Liver (tissue), 9 donors: ENCODE data around the gene CHRNB2. TPM values are rescaled to one million over a fixed set of nuclear protein-coding genes. Genes with fewer than 3 reads are reported as not detected.

Source experiments
- DNase-seq: peaks from one replicate; pipeline ENCODE4 v3.0.0-alpha.2; 2017; ENCODE audit warnings: low spot score
- H3K27ac ChIP-seq, 2 donors: one replicate each; pipeline ENCODE4 v1.7.0; 2013; ENCODE audit warnings: inconsistent platforms in 2 of 2, low read length in 2 of 2, control low read depth in 1 of 2, low read depth in 1 of 2, mild to moderate bottlenecking in 1 of 2
- H3K27me3 ChIP-seq, 4 donors: one replicate each; pipeline versions ENCODE4 v1.6.1 to v1.7.0; 2013; ENCODE audit warnings: low read length in 3 of 4, inconsistent platforms in 1 of 4, mild to moderate bottlenecking in 1 of 4, moderate library complexity in 1 of 4; ENCODE audit not compliant: control insufficient read depth in 4 of 4, insufficient read depth in 4 of 4
- H3K36me3 ChIP-seq, 4 donors: one replicate each; pipeline versions ENCODE4 v1.6.1 to v1.7.0; 2013; ENCODE audit warnings: low read length in 3 of 4, mild to moderate bottlenecking in 3 of 4, low read depth in 1 of 4, moderate library complexity in 1 of 4; ENCODE audit not compliant: control insufficient read depth in 4 of 4, insufficient read depth in 3 of 4
- H3K4me1 ChIP-seq, 4 donors: one replicate each; pipeline versions ENCODE4 v1.6.1 to v1.7.0; 2013; ENCODE audit warnings: low read length in 3 of 4, mild to moderate bottlenecking in 3 of 4, moderate library complexity in 1 of 4; ENCODE audit not compliant: control insufficient read depth in 4 of 4, insufficient read depth in 4 of 4
- H3K4me3 ChIP-seq, 3 donors: one replicate each; pipeline versions ENCODE4 v1.6.1 to v1.7.0; 2013; ENCODE audit warnings: low read length in 3 of 3, control low read depth in 1 of 3, low read depth in 1 of 3, mild to moderate bottlenecking in 1 of 3
- H3K9ac ChIP-seq, 2 donors: one replicate each; pipeline ENCODE4 v1.7.0; 2013; ENCODE audit warnings: low read length in 2 of 2, mild to moderate bottlenecking in 2 of 2, moderate library complexity in 2 of 2, control low read depth in 1 of 2, low read depth in 1 of 2
- H3K9me3 ChIP-seq, 4 donors: one replicate each; pipeline versions ENCODE4 v1.6.1 to v1.7.0; 2013; ENCODE audit warnings: low read length in 3 of 4; ENCODE audit not compliant: control insufficient read depth in 4 of 4
- EGR1 ChIP-seq, 2 donors: IDR thresholded peaks; 2 replicates each; pipeline ENCODE4 v1.6.1; 2016 to 2018; ENCODE audit warnings: antibody characterized with exemption in 2 of 2, low read depth in 2 of 2
- FOXA1 ChIP-seq: IDR thresholded peaks from 2 replicates; pipeline ENCODE4 v1.6.1; 2016; ENCODE audit warnings: antibody characterized with exemption
- FOXA2 ChIP-seq: IDR thresholded peaks from 2 replicates; pipeline ENCODE4 v1.6.1; 2016; ENCODE audit warnings: antibody characterized with exemption
- GABPA ChIP-seq, 2 donors: IDR thresholded peaks in 1 of 2; conservative IDR thresholded peaks in 1 of 2; 2 replicates each; pipeline ENCODE4 v1.6.1; 2016; ENCODE audit warnings: antibody characterized with exemption in 2 of 2, mild to moderate bottlenecking in 1 of 2, moderate library complexity in 1 of 2
- HNF4A ChIP-seq, 2 donors: conservative IDR thresholded peaks; 2 replicates each; pipeline ENCODE4 v1.6.1; 2016; ENCODE audit warnings: antibody characterized with exemption in 2 of 2, mild to moderate bottlenecking in 2 of 2
- HNF4G ChIP-seq: IDR thresholded peaks from 2 replicates; pipeline ENCODE4 v1.6.1; 2016; ENCODE audit warnings: antibody characterized with exemption
- JUND ChIP-seq, 2 donors: IDR thresholded peaks; 2 replicates each; pipeline ENCODE4 v1.6.1; 2016; ENCODE audit warnings: antibody characterized with exemption in 2 of 2
- NR2F2 ChIP-seq: IDR thresholded peaks from 2 replicates; pipeline ENCODE4 v1.6.1; 2016; ENCODE audit warnings: antibody characterized with exemption
- RAD21 ChIP-seq, 2 donors: IDR thresholded peaks; 2 replicates each; pipeline ENCODE4 v1.6.1; 2016; ENCODE audit warnings: antibody characterized with exemption in 2 of 2, mild to moderate bottlenecking in 2 of 2
- RXRA ChIP-seq, 2 donors: IDR thresholded peaks; 2 replicates each; pipeline ENCODE4 v1.6.1; 2017 to 2018; ENCODE audit warnings: antibody characterized with exemption in 2 of 2, mild to moderate bottlenecking in 1 of 2
- SP1 ChIP-seq: IDR thresholded peaks from 2 replicates; pipeline ENCODE4 v1.6.1; 2018; ENCODE audit warnings: antibody characterized with exemption, mild to moderate bottlenecking
- TAF1 ChIP-seq: conservative IDR thresholded peaks from 2 replicates; pipeline ENCODE4 v1.6.1; 2016; ENCODE audit warnings: antibody characterized with exemption, mild to moderate bottlenecking
- YY1 ChIP-seq: IDR thresholded peaks from 2 replicates; pipeline ENCODE4 v1.6.1; 2016; ENCODE audit warnings: antibody characterized with exemption, mild to moderate bottlenecking
- WGBS: extraction: QIAGEN DNeasy Blood & Tissue Kit; methylation state at CpG from one replicate; pipeline ENCODE4 v1.1.7; 2013; 5-methylcytosine and 5-hydroxymethylcytosine counted together
- polyA plus RNA-seq, 2 donors: library from polyadenylated mRNA; stranded (reverse) in 1 of 2; unstranded in 1 of 2; fragments of 200-250 nt in 1 of 2; fragments of >200 nt in 1 of 2; fragmentation: Nextera tagmentation in 1 of 2; extraction: Ambion mirVana in 1 of 2; gene quantifications; one replicate each; pipeline versions ENCODE4 v1.2.1 to v1.2.3, GENCODE V29; 2013 to 2015
- total RNA-seq, 2 donors: library from RNA; depleted of rRNA; stranded (reverse); fragments of >200 nt; gene quantifications; one replicate each; pipeline ENCODE4 v1.2.3, GENCODE V29; 2014
- TF ChIP-seq, protein P1 (sequence below): IDR thresholded peaks from 2 replicates; pipeline ENCODE4 v1.6.1; 2016; ENCODE audit warnings: antibody characterized with exemption, mild to moderate bottlenecking
- TF ChIP-seq, protein P2 (sequence below): fragments of 150-350 bp; IDR thresholded peaks from 2 replicates; pipeline ENCODE4 v1.5.1; 2017; ENCODE audit warnings: improper control_type of control experiment, low read depth, low read length; ENCODE audit not compliant: missing input control
- TF ChIP-seq, protein P3 (sequence below): IDR thresholded peaks from 2 replicates; pipeline ENCODE4 v1.6.1; 2016; ENCODE audit warnings: antibody characterized with exemption
- TF ChIP-seq, protein P4 (sequence below): IDR thresholded peaks from 2 replicates; pipeline ENCODE4 v1.6.1; 2016; ENCODE audit warnings: antibody characterized with exemption
- TF ChIP-seq, protein P5 (sequence below): IDR thresholded peaks from 2 replicates; pipeline ENCODE4 v1.6.1; 2016; ENCODE audit warnings: antibody characterized with exemption
- donor health status: healthy.
- donor health status: healthy.
- donor health status: healthy.
- donor health status: healthy.
- donor health status: healthy.

The CHRNB2 gene
- total and polyA plus RNA-seq, 4 donors, result under 0.01 to 0.06 (median 0.01) TPM; not detected in 1

DNA sequence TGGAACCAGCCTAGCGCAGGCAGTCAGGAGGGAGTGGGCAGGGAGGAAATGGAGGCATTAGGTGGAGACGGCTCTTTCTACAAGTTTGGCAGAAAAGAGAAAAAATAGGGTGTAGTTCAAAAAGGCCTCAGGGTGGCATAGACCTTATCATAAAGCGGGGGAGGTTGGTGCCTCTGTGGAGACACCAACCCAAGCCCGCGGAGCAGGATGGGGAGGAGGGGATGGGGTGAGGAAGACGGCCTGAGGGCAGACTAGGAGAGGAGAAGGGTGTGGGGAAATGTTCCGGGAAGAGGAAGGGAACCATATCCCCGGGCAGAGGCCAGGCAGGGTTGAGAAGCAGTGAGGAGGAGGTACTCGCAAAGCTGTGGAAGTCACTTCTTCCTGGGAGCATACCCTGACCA, 48.0 kb upstream of the CHRNB2 start (continued):
- TF ChIP-seq, protein P1, sequence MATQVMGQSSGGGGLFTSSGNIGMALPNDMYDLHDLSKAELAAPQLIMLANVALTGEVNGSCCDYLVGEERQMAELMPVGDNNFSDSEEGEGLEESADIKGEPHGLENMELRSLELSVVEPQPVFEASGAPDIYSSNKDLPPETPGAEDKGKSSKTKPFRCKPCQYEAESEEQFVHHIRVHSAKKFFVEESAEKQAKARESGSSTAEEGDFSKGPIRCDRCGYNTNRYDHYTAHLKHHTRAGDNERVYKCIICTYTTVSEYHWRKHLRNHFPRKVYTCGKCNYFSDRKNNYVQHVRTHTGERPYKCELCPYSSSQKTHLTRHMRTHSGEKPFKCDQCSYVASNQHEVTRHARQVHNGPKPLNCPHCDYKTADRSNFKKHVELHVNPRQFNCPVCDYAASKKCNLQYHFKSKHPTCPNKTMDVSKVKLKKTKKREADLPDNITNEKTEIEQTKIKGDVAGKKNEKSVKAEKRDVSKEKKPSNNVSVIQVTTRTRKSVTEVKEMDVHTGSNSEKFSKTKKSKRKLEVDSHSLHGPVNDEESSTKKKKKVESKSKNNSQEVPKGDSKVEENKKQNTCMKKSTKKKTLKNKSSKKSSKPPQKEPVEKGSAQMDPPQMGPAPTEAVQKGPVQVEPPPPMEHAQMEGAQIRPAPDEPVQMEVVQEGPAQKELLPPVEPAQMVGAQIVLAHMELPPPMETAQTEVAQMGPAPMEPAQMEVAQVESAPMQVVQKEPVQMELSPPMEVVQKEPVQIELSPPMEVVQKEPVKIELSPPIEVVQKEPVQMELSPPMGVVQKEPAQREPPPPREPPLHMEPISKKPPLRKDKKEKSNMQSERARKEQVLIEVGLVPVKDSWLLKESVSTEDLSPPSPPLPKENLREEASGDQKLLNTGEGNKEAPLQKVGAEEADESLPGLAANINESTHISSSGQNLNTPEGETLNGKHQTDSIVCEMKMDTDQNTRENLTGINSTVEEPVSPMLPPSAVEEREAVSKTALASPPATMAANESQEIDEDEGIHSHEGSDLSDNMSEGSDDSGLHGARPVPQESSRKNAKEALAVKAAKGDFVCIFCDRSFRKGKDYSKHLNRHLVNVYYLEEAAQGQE, result no peak
- TF ChIP-seq NR2F2 (no peak), FOXA2 (no peak), HNF4A (conservative IDR thresholded peaks at IDR 0.05) (no peak), GABPA (IDR thresholded peaks at IDR 0.05 in 1 of 2, conservative IDR thresholded peaks at IDR 0.05 in 1 of 2) (no peak), RAD21 (IDR thresholded peaks at IDR 0.05) (no peak)
- TF ChIP-seq, protein P2, sequence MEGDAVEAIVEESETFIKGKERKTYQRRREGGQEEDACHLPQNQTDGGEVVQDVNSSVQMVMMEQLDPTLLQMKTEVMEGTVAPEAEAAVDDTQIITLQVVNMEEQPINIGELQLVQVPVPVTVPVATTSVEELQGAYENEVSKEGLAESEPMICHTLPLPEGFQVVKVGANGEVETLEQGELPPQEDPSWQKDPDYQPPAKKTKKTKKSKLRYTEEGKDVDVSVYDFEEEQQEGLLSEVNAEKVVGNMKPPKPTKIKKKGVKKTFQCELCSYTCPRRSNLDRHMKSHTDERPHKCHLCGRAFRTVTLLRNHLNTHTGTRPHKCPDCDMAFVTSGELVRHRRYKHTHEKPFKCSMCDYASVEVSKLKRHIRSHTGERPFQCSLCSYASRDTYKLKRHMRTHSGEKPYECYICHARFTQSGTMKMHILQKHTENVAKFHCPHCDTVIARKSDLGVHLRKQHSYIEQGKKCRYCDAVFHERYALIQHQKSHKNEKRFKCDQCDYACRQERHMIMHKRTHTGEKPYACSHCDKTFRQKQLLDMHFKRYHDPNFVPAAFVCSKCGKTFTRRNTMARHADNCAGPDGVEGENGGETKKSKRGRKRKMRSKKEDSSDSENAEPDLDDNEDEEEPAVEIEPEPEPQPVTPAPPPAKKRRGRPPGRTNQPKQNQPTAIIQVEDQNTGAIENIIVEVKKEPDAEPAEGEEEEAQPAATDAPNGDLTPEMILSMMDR, result no peak

DNA sequence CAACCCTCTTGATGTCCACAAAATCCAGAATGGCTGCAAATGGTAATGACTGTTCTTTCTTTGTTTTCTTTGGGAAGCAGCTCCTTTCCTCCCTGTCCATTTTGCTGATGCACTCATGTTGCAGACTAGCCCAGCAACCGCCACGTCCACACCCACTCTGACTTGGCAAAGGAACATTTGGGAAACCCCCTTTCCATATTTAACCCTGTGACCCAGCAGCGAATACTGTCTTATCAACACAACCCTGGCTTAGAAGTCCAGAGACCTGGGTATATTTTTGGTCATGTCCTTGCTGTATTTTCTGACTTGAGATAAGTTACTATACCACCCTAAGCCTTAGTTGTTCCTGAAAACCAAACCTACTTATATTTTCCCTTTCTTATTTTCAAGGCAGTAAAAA, 47.2 kb upstream of the CHRNB2 start:
- Histone ChIP-seq H3K27me3 (no peaks in the 10 kb centered on the region), H3K4me1 (peaks cover 3 to 21% (median 8%) of the 10 kb centered on the region in 4 donors), H3K36me3 (no peaks in the 10 kb centered on the region), H3K4me3 (no peak overlapping the region), H3K27ac (no peak overlapping the region), H3K9ac (no peak overlapping the region), H3K9me3 (no peaks in the 10 kb centered on the region)
- 42% methylated on average over 3 of the region's 3 CpGs for WGBS
- no peak for DNase-seq
- no peak for TF ChIP-seq TAF1
- no peak for TF ChIP-seq RXRA (IDR thresholded peaks at IDR 0.05)
- TF ChIP-seq FOXA2, result no peak
- TF ChIP-seq HNF4A (conservative IDR thresholded peaks at IDR 0.05), result no peak
- TF ChIP-seq NR2F2, result no peak
- TF ChIP-seq RAD21 (IDR thresholded peaks at IDR 0.05), result no peak
- TF ChIP-seq, protein P3, sequence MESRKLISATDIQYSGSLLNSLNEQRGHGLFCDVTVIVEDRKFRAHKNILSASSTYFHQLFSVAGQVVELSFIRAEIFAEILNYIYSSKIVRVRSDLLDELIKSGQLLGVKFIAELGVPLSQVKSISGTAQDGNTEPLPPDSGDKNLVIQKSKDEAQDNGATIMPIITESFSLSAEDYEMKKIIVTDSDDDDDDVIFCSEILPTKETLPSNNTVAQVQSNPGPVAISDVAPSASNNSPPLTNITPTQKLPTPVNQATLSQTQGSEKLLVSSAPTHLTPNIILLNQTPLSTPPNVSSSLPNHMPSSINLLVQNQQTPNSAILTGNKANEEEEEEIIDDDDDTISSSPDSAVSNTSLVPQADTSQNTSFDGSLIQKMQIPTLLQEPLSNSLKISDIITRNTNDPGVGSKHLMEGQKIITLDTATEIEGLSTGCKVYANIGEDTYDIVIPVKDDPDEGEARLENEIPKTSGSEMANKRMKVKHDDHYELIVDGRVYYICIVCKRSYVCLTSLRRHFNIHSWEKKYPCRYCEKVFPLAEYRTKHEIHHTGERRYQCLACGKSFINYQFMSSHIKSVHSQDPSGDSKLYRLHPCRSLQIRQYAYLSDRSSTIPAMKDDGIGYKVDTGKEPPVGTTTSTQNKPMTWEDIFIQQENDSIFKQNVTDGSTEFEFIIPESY, result no peak
- TF ChIP-seq HNF4G, result no peak
- no peak for TF ChIP-seq YY1
- no peak for TF ChIP-seq GABPA (IDR thresholded peaks at IDR 0.05 in 1 of 2, conservative IDR thresholded peaks at IDR 0.05 in 1 of 2)
- TF ChIP-seq, protein P4, sequence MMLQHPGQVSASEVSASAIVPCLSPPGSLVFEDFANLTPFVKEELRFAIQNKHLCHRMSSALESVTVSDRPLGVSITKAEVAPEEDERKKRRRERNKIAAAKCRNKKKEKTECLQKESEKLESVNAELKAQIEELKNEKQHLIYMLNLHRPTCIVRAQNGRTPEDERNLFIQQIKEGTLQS, result no peak
- TF ChIP-seq FOXA1, result no peak
- TF ChIP-seq SP1, result no peak
- no peak for TF ChIP-seq JUND (IDR thresholded peaks at IDR 0.05)
- TF ChIP-seq, protein P5, sequence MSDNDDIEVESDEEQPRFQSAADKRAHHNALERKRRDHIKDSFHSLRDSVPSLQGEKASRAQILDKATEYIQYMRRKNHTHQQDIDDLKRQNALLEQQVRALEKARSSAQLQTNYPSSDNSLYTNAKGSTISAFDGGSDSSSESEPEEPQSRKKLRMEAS, result no peak
- TF ChIP-seq, protein P2, result no peak
- no peak for TF ChIP-seq EGR1 (IDR thresholded peaks at IDR 0.05; ENCODE audit: low read depth in 2 of 2)
